ENCODE results near the gene MGMT. TPM values are rescaled to one million over a fixed set of nuclear protein-coding genes. Genes with fewer than 3 reads are reported as not detected.

Gene MGMT
- polyA plus RNA-seq, 1 donor from 2014 or later, result 0.94 TPM

GRCh38 chr10:129604333-129605032 is 137.4 kb downstream of the MGMT start:
- Histone ChIP-seq H2AFZ (ENCODE audit: low read depth, low read length) (no peak overlapping the region), H3K36me3 (ENCODE audit: insufficient read depth, low read length) (no peaks in the 10 kb centered on the region), H3K79me2 (replicated peaks; ENCODE audit: insufficient read depth, low read length) (no peaks in the 10 kb centered on the region), H3K9me2 (ENCODE audit: insufficient read depth, low read length) (no peaks in the 10 kb centered on the region), H4K20me1 (ENCODE audit: insufficient read depth) (no peaks in the 10 kb centered on the region), H3K9me3 (ENCODE audit: low read length) (no peaks in the 10 kb centered on the region), H3K27ac (ENCODE audit: low read length) (no peak overlapping the region), H3F3A (ENCODE audit: insufficient read depth, low read length, poor library complexity, severe bottlenecking) (no peaks in the 10 kb centered on the region), H3K27me3 (ENCODE audit: insufficient read depth, low read depth, low read length) (no peaks in the 10 kb centered on the region), H3K4me3 (ENCODE audit: low read length) (no peak overlapping the region), H3K9ac (ENCODE audit: low read length) (no peak overlapping the region), H3K4me2 (ENCODE audit: low read length) (no peak overlapping the region)
- no peak for TF ChIP-seq MXI1 (conservative IDR thresholded peaks at IDR 0.05; ENCODE audit: poor library complexity, severe bottlenecking)
- no peak for TF ChIP-seq SMC3 (conservative IDR thresholded peaks at IDR 0.05; ENCODE audit: poor library complexity)
- TF ChIP-seq POLR2AphosphoS5 (IDR thresholded peaks at IDR 0.05), result no peak
- no peak for TF ChIP-seq EZH2 (IDR thresholded peaks at IDR 0.05; ENCODE audit: borderline replicate concordance, insufficient read depth, low read length, poor library complexity, severe bottlenecking)
- no peak for TF ChIP-seq REST (IDR thresholded peaks at IDR 0.05; ENCODE audit: borderline replicate concordance)
- no peak for TF ChIP-seq CTCF (IDR thresholded peaks at IDR 0.05; ENCODE audit: poor library complexity, severe bottlenecking)
- TF ChIP-seq RAD21 (conservative IDR thresholded peaks at IDR 0.05), result no peak
- TF ChIP-seq EP300 (conservative IDR thresholded peaks at IDR 0.05; ENCODE audit: poor library complexity, severe bottlenecking), result no peak
- TF ChIP-seq TAF1 (IDR thresholded peaks at IDR 0.05; ENCODE audit: low read depth), result no peak

- no peaks in the 10 kb centered on the region for H3K36me3 ChIP-seq (ENCODE audit: insufficient read depth, low read length)
- H3K9me3 ChIP-seq (ENCODE audit: low read length), result no peaks in the 10 kb centered on the region
- H4K20me1 ChIP-seq (ENCODE audit: insufficient read depth), result no peaks in the 10 kb centered on the region
- no peaks in the 10 kb centered on the region for H3K79me2 ChIP-seq (replicated peaks; ENCODE audit: insufficient read depth, low read length)
- H3K4me2 ChIP-seq (ENCODE audit: low read length), result no peak overlapping the region
- H3K9me2 ChIP-seq (ENCODE audit: insufficient read depth, low read length), result no peaks in the 10 kb centered on the region
- no peak overlapping the region for H2AFZ ChIP-seq (ENCODE audit: low read depth, low read length)
- H3F3A ChIP-seq (ENCODE audit: insufficient read depth, low read length, poor library complexity, severe bottlenecking), result no peaks in the 10 kb centered on the region
- H3K27ac ChIP-seq (ENCODE audit: low read length), result no peak overlapping the region
- H3K27me3 ChIP-seq (ENCODE audit: insufficient read depth, low read depth, low read length), result no peaks in the 10 kb centered on the region
- TF ChIP-seq REST (IDR thresholded peaks at IDR 0.05; ENCODE audit: borderline replicate concordance) (no peak), CTCF (IDR thresholded peaks at IDR 0.05; ENCODE audit: poor library complexity, severe bottlenecking) (no peak), EZH2 (IDR thresholded peaks at IDR 0.05; ENCODE audit: borderline replicate concordance, insufficient read depth, low read length, poor library complexity, severe bottlenecking) (no peak), TAF1 (IDR thresholded peaks at IDR 0.05; ENCODE audit: low read depth) (no peak), SMC3 (conservative IDR thresholded peaks at IDR 0.05; ENCODE audit: poor library complexity) (no peak), RAD21 (conservative IDR thresholded peaks at IDR 0.05) (no peak), POLR2AphosphoS5 (IDR thresholded peaks at IDR 0.05) (no peak)
- no peak overlapping the region for H3K9ac ChIP-seq (ENCODE audit: low read length)
- H3K4me3 ChIP-seq (ENCODE audit: low read length), result no peak overlapping the region
Observed at GRCh38 chr10:129605266-129605985, 138.4 kb downstream of the MGMT start.

All from neural cell (in vitro differentiated cells).